Osteoblast (primary cell): ENCODE data around the gene CACNA2D1. TPM values are rescaled to one million over a fixed set of nuclear protein-coding genes. Genes with fewer than 3 reads are reported as not detected.
A peak's percentile ranks its signal among the peaks of the same experiment; 100 is the strongest.

Experiments
- DNase-seq: peaks from one replicate; pipeline ENCODE4 v3.0.0; 2011; ENCODE audit warnings: low spot score, mixed read lengths; ENCODE audit not compliant: insufficient read length; ENCODE audit errors: missing footprints
- H2AFZ ChIP-seq: 2 replicates; pipeline ENCODE4 v1.6.0; 2011; ENCODE audit warnings: mild to moderate bottlenecking, low read length
- H3K27ac ChIP-seq: 2 replicates; pipeline ENCODE4 v1.5.1; 2011; ENCODE audit warnings: mild to moderate bottlenecking, low read depth, low read length, moderate library complexity
- H3K27me3 ChIP-seq: 2 replicates; pipeline ENCODE4 v1.6.0; 2012; ENCODE audit warnings: mild to moderate bottlenecking, control low read depth, inconsistent platforms, low read length, moderate library complexity; ENCODE audit not compliant: insufficient read depth
- H3K36me3 ChIP-seq: 2 replicates; pipeline ENCODE4 v1.5.1; 2011; ENCODE audit warnings: mild to moderate bottlenecking, low read length, control low read depth, moderate library complexity; ENCODE audit not compliant: insufficient read depth
- H3K4me1 ChIP-seq: 2 replicates; pipeline ENCODE4 v1.5.1; 2011; ENCODE audit warnings: mild to moderate bottlenecking, low read length, control low read depth, moderate library complexity; ENCODE audit not compliant: insufficient read depth
- H3K4me2 ChIP-seq: 2 replicates; pipeline ENCODE4 v1.6.0; 2011; ENCODE audit warnings: mild to moderate bottlenecking, low read length; ENCODE audit not compliant: insufficient read depth
- H3K4me3 ChIP-seq: fragments of 200-600 bp; sonication (generic); 3 replicates; pipeline ENCODE4 v1.5.1; 2012; ENCODE audit warnings: mild to moderate bottlenecking, low read length, inconsistent platforms; ENCODE audit not compliant: insufficient read depth
- H3K79me2 ChIP-seq: 2 replicates; pipeline ENCODE4 v1.6.0; 2012; ENCODE audit warnings: mild to moderate bottlenecking, low read length, control low read depth, inconsistent platforms; ENCODE audit not compliant: insufficient read depth
- H3K9me3 ChIP-seq: 2 replicates; pipeline ENCODE4 v1.5.1; 2011; ENCODE audit warnings: low read depth, low read length, control low read depth
- H4K20me1 ChIP-seq: 2 replicates; pipeline ENCODE4 v1.6.0; 2012; ENCODE audit warnings: mild to moderate bottlenecking, low read length, control low read depth; ENCODE audit not compliant: insufficient read depth
- total RNA-seq: library from RNA; depleted of rRNA; stranded (reverse); fragments of >200 nt; gene quantifications from 2 replicates; pipeline ENCODE4 v1.2.3, GENCODE V29; 2012
- TF ChIP-seq, protein P1 (sequence below): IDR thresholded peaks from 2 replicates; pipeline ENCODE4 v1.5.1; 2011; ENCODE audit warnings: mild to moderate bottlenecking, low read depth, low read length, moderate library complexity; ENCODE audit errors: extremely low read depth

Gene CACNA2D1
- total RNA-seq, 1 donor = 145 TPM

DNA sequence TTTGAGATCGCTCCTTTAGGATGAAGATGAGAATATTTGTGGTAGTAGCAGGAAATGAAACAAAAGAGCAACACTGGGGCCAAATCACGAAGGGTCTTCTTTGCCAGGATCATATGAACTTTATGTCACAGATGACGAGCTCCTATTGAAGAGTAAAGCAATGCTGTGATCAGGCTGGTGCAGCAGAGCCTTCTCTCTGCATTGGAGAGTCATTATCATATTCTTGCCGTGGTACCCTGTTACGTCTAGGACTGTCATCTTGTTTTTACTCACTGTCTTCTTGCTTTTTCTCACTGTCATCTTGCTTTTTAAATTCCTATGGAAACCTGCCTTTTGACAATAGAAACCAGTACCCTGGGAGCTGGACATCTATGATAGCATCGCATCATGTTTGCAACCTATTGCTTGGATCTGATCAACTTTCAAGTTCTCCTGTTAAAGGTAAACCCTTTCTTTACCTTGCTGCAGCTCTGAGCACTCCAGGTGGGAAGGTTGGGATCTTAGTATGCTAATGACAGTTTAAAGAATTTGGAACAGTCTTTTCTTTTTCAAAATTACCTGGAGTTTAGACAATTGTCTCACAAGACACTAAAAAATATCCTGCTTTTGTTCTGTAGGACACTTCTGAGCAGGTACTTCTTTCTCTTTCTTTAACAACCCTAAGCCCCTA lies 27.9 kb upstream of the CACNA2D1 start:
- Histone ChIP-seq H3K36me3 (no peaks in the 10 kb centered on the region), H4K20me1 (no peaks in the 10 kb centered on the region), H2AFZ (no peak overlapping the region), H3K4me2 (no peak overlapping the region), H3K4me1 (no peaks in the 10 kb centered on the region), H3K27me3 (no peaks in the 10 kb centered on the region), H3K27ac (no peak overlapping the region), H3K79me2 (no peaks in the 10 kb centered on the region), H3K4me3 (no peak overlapping the region), H3K9me3 (no peaks in the 10 kb centered on the region)
- DNase-seq = no peak
- TF ChIP-seq, protein P1, sequence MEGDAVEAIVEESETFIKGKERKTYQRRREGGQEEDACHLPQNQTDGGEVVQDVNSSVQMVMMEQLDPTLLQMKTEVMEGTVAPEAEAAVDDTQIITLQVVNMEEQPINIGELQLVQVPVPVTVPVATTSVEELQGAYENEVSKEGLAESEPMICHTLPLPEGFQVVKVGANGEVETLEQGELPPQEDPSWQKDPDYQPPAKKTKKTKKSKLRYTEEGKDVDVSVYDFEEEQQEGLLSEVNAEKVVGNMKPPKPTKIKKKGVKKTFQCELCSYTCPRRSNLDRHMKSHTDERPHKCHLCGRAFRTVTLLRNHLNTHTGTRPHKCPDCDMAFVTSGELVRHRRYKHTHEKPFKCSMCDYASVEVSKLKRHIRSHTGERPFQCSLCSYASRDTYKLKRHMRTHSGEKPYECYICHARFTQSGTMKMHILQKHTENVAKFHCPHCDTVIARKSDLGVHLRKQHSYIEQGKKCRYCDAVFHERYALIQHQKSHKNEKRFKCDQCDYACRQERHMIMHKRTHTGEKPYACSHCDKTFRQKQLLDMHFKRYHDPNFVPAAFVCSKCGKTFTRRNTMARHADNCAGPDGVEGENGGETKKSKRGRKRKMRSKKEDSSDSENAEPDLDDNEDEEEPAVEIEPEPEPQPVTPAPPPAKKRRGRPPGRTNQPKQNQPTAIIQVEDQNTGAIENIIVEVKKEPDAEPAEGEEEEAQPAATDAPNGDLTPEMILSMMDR = no peak

DNA sequence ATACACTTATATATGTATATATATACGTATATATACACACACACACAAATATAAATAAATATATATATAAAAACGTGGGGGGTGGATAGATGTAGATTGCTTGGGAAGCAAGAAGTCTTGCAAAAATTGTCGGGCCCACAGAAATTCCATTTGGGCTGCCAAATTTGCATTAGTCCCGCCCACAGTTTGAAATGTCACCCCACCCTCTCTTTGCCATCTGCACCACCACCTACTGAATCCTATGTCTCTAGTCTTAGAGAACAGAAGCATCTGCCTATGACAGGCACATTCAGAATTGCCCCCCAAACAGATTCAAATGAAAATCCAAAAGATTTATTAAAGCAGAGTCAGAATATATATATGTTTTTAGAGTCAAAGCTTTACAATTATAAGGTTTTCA lies 25.6 kb upstream of the CACNA2D1 start:
- Histone ChIP-seq H3K79me2 (no peaks in the 10 kb centered on the region), H3K27ac (no peak overlapping the region), H3K36me3 (no peaks in the 10 kb centered on the region), H3K4me3 (no peak overlapping the region), H4K20me1 (no peaks in the 10 kb centered on the region), H2AFZ (no peak overlapping the region), H3K4me2 (no peak overlapping the region), H3K9me3 (no peaks in the 10 kb centered on the region), H3K4me1 (no peaks in the 10 kb centered on the region), H3K27me3 (no peaks in the 10 kb centered on the region)
- TF ChIP-seq, protein P1 = no peak
- peak; percentile 13 for DNase-seq

DNA sequence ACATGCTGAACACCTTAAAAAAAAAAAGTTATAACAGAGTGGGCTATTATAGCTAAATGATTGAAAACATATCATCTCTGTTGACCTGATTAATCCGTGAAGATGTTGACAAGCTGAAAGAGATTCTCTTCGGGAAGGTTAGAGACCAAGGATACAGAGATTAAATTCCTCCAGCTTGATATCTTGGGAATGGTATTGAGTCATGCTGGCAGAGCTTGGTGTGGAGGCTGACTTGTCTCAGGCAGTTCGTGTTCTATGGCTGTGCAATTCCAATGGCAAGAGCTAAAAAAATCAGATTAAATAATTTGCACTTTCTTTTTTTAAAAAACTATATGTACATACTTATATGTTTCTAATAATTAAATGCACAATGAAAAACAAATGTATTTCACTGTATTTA lies 24.9 kb upstream of the CACNA2D1 start:
- H3K79me2 ChIP-seq = no peaks in the 10 kb centered on the region
- H2AFZ ChIP-seq = no peak overlapping the region
- no peaks in the 10 kb centered on the region for H3K9me3 ChIP-seq
- H3K27ac ChIP-seq = no peak overlapping the region
- no peaks in the 10 kb centered on the region for H3K36me3 ChIP-seq
- DNase-seq = peak; percentile 39
- H3K4me2 ChIP-seq = peak overlapping the region; percentile 16
- no peaks in the 10 kb centered on the region for H4K20me1 ChIP-seq
- H3K27me3 ChIP-seq = no peaks in the 10 kb centered on the region
- no peak overlapping the region for H3K4me3 ChIP-seq
- TF ChIP-seq, protein P1 = no peak
- H3K4me1 ChIP-seq = no peaks in the 10 kb centered on the region

DNA sequence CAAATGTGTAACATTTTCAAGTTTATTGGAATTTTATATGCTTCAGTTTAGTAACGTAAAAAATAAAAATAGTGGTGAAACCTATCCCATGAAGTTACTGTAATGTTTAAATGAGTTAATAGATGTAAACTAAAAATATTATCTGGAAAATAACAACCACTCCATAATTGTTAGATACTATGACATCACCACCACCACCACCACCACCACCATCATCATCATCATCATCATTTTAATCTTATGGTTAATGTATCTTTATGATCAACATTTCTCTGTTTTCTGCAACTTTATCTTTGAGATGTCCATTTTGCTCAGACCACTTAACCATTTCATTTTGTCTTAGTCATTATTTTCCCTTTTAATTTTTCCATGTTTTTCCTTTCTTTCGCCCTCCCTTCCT lies 23.4 kb upstream of the CACNA2D1 start:
- H3K79me2 ChIP-seq = no peaks in the 10 kb centered on the region
- DNase-seq = no peak
- no peak overlapping the region for H3K4me3 ChIP-seq
- no peak overlapping the region for H3K4me2 ChIP-seq
- no peaks in the 10 kb centered on the region for H3K36me3 ChIP-seq
- TF ChIP-seq, protein P1 = no peak
- H4K20me1 ChIP-seq = no peaks in the 10 kb centered on the region
- no peaks in the 10 kb centered on the region for H3K27me3 ChIP-seq
- no peaks in the 10 kb centered on the region for H3K4me1 ChIP-seq
- H2AFZ ChIP-seq = no peak overlapping the region
- H3K27ac ChIP-seq = no peak overlapping the region
- no peaks in the 10 kb centered on the region for H3K9me3 ChIP-seq
